IPS DF 6.9 (cell line): ENCODE results near the gene RSPH6A.

Experiments
- DNase-seq: peaks from one replicate; pipeline ENCODE4 v3.0.0-alpha.2; 2013; ENCODE audit warnings: low read depth, low spot score
- H3K27ac ChIP-seq: one replicate; pipeline ENCODE4 v1.5.1; 2013; ENCODE audit warnings: low read length, control low read depth
- H3K27me3 ChIP-seq: 2 replicates; pipeline ENCODE4 v1.6.1; 2013; ENCODE audit warnings: mild to moderate bottlenecking, low read length; ENCODE audit not compliant: control insufficient read depth, insufficient read depth
- H3K36me3 ChIP-seq: 2 replicates; pipeline ENCODE4 v1.6.1; 2013; ENCODE audit warnings: low read length; ENCODE audit not compliant: control insufficient read depth, insufficient read depth
- H3K4me1 ChIP-seq: 2 replicates; pipeline ENCODE4 v1.6.1; 2013; ENCODE audit warnings: low read length; ENCODE audit not compliant: control insufficient read depth, insufficient read depth
- H3K4me3 ChIP-seq: 2 replicates; pipeline ENCODE4 v1.5.1; 2013; ENCODE audit warnings: mild to moderate bottlenecking, low read length
- H3K9me3 ChIP-seq: 2 replicates; pipeline ENCODE4 v1.6.1; 2013; ENCODE audit warnings: low read length, inconsistent platforms; ENCODE audit not compliant: control insufficient read depth, insufficient read depth
- WGBS: extraction: QIAGEN DNeasy Blood & Tissue Kit; methylation state at CpG from one replicate; pipeline ENCODE4 v1.1.7; 2013; ENCODE audit warnings: mixed read lengths, missing lambda C conversion rate; ENCODE audit not compliant: insufficient read length, insufficient coverage; 5-methylcytosine and 5-hydroxymethylcytosine counted together

The RSPH6A gene

DNA sequence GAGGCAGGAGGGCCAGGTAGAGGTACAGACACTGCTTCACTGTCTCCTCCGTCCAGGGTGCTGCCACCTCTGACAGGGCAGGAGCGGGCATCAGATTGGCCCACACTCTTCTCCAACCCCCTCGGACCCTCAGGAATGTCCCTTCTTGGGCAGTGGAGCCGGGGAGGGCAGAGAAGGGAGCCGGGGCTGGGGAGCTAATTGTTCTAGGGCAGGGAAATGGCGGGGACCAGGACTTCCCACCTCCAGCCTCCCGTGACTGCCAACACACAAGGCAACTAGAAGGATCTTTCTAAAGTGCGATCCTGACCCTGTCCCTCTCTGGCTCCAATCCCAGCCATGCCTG, 10.1 kb upstream of the RSPH6A start:
- Histone ChIP-seq H3K36me3 (peaks cover 56% of the 10 kb centered on the region), H3K4me1 (no peaks in the 10 kb centered on the region; the same call in 1 of the 2 replicates), H3K4me3 (no peak overlapping the region), H3K9me3 (no peaks in the 10 kb centered on the region), H3K27ac (no peak overlapping the region), H3K27me3 (no peaks in the 10 kb centered on the region)
- WGBS: no CpG with 5 or more reads among the region's 8 CpGs
- no peak for DNase-seq

DNA sequence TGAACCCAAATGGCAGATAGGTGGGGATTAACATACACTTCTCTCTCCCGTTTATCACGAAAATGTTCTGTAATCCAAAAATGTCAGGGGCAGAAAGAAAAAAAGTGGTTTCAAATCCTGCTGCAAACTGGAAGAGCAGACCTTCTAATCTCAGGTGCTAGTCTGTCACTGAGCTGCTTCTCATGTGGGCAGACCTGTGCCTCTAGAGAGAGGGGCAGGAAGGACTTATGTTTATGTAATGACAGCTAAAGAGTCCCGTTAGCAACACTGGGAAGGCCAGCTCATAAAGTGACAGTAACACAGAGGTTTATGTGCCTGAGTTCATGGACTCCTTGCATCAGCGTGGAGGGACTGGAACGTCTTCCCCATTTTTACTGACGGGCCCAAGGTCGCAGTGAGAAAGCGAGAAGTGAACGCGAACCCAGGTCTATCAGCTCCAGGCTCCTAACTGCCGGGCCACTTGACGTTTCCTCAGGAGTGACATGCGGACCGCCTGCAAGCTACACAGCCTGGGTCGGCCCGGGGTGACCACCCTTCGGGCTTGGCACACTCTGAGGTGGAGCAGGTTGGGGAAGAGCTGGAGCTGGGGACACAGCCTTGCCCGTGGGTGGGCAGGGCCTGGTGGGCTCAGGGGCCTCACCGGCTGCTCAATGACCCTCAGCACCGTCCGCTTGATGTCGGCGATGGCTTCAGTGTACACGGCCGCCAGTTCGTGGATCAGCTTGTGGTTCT, 9.6 kb upstream of the RSPH6A start:
- Histone ChIP-seq H3K4me1 (no peaks in the 10 kb centered on the region; the same call in 1 of the 2 replicates), H3K9me3 (no peaks in the 10 kb centered on the region), H3K4me3 (no peak overlapping the region), H3K27ac (no peak overlapping the region), H3K36me3 (peaks cover 51% of the 10 kb centered on the region), H3K27me3 (no peaks in the 10 kb centered on the region)
- no CpG with 5 or more reads among the region's 26 CpGs for WGBS
- no peak for DNase-seq

DNA sequence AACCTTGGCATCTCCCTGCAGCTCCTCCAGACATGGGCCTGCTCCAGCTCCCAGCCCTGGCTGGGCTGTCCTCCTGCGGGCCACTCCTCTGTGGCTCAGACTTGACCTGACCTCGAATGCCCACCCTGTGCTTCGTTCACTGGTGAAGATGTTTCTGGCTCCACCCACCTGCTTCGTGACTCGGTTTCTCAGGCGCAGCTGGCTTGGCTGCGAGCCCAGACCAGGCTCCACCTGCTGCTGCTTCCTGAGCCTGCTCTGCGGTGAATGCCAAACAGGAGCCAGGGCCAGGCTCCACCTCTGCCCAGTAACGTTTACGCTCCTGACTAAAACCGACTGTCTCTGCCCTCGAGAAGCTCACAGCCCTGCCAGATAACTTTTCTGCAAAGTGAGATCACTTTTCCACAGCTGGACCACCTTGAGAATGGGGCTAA, 8.9 kb upstream of the RSPH6A start:
- peaks cover 46% of the 10 kb centered on the region for H3K36me3 ChIP-seq
- no peaks in the 10 kb centered on the region for H3K27me3 ChIP-seq
- no peak overlapping the region for H3K27ac ChIP-seq
- DNase-seq: no peak
- H3K4me3 ChIP-seq: no peak overlapping the region
- WGBS: no CpG with 5 or more reads among the region's 12 CpGs
- H3K9me3 ChIP-seq: no peaks in the 10 kb centered on the region
- no peaks in the 10 kb centered on the region; the same call in 1 of the 2 replicates for H3K4me1 ChIP-seq

DNA sequence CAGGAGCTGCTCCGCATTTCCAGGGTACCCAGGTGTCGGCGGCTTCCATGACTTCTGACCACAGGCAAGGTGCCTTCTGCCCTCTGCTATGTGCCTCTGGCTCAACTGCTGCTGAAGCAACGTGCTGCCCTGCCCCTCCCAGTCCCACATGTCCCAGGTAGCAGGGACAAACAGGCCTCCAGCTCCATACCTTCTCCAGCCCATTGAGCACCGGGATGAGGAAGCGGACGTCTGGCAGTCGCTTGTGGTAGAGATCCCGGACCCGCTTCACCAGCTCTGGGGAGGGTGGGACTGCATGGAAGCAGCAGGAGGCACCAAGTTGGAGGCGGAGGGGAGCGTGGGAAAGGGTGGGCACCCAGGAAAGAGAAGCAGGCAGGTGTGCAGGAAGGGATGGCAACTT, 8.1 kb upstream of the RSPH6A start:
- no peaks in the 10 kb centered on the region for H3K9me3 ChIP-seq
- peaks cover 42% of the 10 kb centered on the region for H3K36me3 ChIP-seq
- no CpG with 5 or more reads among the region's 12 CpGs for WGBS
- no peak overlapping the region for H3K27ac ChIP-seq
- H3K4me1 ChIP-seq: no peaks in the 10 kb centered on the region; the same call in 1 of the 2 replicates
- no peak for DNase-seq
- no peaks in the 10 kb centered on the region for H3K27me3 ChIP-seq
- no peak overlapping the region for H3K4me3 ChIP-seq

DNA sequence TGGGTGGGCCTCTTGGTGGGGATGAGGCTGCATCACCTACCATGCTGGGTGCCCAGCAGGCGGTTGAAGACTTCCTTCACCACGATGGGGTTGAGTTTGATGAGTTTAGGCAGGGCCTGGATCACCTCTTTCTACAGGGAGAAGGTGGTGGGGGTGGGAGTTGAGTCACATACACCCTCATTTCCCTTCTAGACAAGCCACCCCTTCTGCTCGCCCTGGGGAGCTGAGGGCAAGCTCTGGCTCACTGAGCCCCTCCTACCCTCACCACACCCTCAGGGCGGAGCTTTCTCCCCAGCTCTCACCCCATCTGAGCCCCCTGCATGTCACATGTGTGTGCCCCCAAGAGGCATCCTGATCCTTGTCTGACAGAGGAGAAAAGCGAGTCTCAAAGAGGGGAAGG, 7.6 kb upstream of the RSPH6A start:
- Histone ChIP-seq H3K9me3 (no peaks in the 10 kb centered on the region), H3K36me3 (peaks cover 41% of the 10 kb centered on the region), H3K4me3 (no peak overlapping the region), H3K27ac (no peak overlapping the region), H3K27me3 (no peaks in the 10 kb centered on the region), H3K4me1 (peaks cover 3% of the 10 kb centered on the region)
- WGBS: no CpG with 5 or more reads among the region's 5 CpGs
- DNase-seq: no peak

DNA sequence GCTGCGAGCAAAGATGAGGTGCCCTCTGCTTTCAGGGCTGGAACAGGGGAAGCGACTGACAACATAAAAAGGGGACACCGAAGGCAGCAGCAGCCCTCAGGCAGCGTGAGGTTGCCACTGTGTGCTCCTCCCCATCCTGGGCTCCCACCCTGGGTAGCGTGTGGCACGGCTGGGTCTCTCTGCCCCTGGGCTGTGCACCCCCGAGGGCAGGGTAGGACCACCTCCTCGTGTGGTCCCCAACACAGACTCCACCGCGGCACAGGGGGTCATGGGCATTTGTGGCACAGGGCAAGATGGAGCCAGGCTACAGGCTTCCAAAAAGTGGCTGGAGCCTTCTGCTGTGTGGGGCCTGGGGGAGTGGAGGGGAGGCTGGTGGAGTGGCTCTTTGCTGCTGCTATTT, 6.5 kb upstream of the RSPH6A start:
- Histone ChIP-seq H3K36me3 (peaks cover 30% of the 10 kb centered on the region), H3K27me3 (no peaks in the 10 kb centered on the region), H3K27ac (no peak overlapping the region), H3K4me3 (no peak overlapping the region), H3K4me1 (peaks cover 5% of the 10 kb centered on the region), H3K9me3 (no peaks in the 10 kb centered on the region)
- no CpG with 5 or more reads among the region's 10 CpGs for WGBS
- no peak for DNase-seq

DNA sequence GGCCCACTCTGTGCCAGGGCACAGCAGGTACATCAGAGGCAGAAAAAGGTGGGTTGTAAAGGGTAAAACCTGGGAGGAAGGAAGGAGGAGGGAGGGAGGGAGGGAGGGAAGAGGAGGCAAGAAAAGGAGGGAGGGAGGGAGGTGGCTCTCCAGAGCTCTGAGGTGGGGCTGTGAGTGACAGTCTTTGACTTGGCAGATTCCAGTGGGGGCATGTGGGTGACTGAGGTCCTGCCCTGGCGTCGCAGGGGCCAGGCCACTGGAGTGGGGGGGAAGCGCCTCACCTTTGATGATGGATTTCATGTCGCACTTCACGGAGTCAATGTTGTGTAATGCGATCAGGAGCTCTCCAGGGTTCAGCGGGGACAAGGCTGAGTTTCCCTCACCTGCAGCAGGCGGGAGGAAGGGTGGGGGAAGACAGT, 6.0 kb upstream of the RSPH6A start:
- H3K36me3 ChIP-seq: peaks cover 26% of the 10 kb centered on the region
- DNase-seq: no peak

DNA sequence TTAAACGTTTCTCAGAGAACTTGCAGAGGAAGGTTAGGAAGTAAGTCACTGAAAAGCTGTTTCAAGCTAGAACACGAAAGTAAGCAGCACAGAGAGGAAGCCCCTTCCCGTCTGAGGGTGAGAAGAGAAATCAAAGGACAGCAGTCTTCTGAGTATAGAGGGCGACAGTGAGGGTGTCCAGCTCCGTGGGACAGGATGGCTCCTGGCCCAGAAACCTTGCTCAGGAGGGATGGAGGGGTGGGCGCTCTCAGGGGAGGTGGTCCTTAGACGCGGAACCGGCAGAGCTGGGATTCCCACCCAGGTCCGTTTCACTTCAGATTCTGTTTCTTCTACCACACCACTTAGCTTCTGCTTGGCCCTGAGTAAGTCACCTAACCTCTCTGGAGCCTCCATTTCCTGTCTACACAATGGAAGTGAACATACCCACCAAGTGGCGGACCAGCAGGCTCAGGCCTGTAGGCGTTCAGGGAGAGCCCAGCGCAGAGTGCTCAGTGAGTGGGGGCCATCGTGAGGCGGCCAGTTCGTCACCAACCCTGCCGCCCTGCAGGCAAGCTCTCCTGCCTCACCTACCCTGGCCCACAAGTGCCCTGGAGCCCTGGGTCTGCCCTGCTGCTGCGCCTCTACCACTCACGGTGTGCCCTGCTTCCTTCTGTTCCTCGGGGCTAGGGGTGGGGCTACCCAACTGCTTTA, 5.5 kb upstream of the RSPH6A start:
- peaks cover 21% of the 10 kb centered on the region for H3K36me3 ChIP-seq

More for the DNA sequence above, 6.0 kb upstream of the RSPH6A start:
- Histone ChIP-seq H3K27me3 (no peaks in the 10 kb centered on the region), H3K9me3 (no peaks in the 10 kb centered on the region), H3K27ac (no peak overlapping the region), H3K4me1 (peaks cover 5% of the 10 kb centered on the region), H3K4me3 (no peak overlapping the region)
- no CpG with 5 or more reads among the region's 8 CpGs for WGBS

DNA sequence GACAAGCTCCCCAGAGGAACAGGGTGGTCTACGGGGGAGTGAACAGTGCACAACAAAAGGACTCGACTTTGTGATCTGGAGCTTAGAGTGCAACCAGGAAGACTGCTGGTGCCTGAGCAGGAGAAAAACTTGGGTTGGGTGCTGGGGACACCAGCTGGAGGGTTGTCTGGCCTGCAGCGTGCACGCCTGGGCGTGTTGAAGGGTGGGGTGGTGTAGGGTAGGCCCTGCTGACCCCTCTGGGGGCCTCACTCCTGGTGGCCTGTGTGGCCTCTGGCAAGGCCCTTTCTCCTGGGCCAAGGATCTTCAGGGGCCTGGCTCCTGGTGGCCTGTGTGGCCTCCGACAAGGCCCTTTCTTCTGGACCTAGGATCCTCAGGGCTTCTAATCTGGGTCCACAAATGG, 4.7 kb upstream of the RSPH6A start:
- no peak overlapping the region for H3K27ac ChIP-seq
- H3K36me3 ChIP-seq: peaks cover 15% of the 10 kb centered on the region
- H3K4me1 ChIP-seq: peaks cover 5% of the 10 kb centered on the region
- H3K9me3 ChIP-seq: no peaks in the 10 kb centered on the region
- no peak for DNase-seq
- H3K27me3 ChIP-seq: no peaks in the 10 kb centered on the region
- H3K4me3 ChIP-seq: no peak overlapping the region
- WGBS: no CpG with 5 or more reads among the region's 6 CpGs

More for the DNA sequence above, 5.5 kb upstream of the RSPH6A start:
- DNase-seq: no peak
- no peak overlapping the region for H3K27ac ChIP-seq
- WGBS: no CpG with 5 or more reads among the region's 20 CpGs
- H3K27me3 ChIP-seq: no peaks in the 10 kb centered on the region
- H3K9me3 ChIP-seq: no peaks in the 10 kb centered on the region
- H3K4me3 ChIP-seq: no peak overlapping the region
- H3K4me1 ChIP-seq: peaks cover 5% of the 10 kb centered on the region

DNA sequence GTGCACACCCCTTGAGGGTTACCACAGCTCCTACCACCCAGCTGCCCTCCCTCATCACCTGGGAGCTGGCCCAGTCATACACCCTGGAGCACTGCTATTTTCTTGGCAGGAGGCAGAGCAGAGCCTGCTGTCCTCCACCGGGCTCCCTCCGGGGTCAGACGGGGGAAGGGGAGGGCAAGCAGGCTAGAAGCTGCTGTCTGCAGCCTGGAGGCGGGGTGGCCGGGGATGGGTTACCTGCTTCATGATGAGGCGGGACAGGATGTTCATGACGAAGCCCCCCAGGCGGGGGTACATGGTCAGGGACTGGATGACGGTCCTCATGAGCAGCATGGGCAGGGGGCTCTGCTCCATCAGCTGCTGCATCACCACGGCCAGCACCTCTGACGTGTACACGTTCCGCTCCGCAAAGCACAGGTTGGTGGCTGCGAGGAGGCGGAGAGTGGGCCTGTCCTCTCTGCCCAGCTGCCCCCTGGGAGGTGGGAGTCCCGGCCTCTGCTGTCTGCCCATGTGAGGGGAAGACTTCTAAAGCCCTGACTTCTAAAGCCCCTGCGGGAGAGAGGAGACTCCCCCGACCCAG, 2.7 kb upstream of the RSPH6A start:
- Histone ChIP-seq H3K27ac (no peak overlapping the region), H3K4me1 (peaks cover 8% of the 10 kb centered on the region), H3K36me3 (peaks cover 9% of the 10 kb centered on the region; the same call in 1 of the 2 replicates), H3K9me3 (no peaks in the 10 kb centered on the region), H3K27me3 (no peaks in the 10 kb centered on the region), H3K4me3 (no peak overlapping the region)
- no peak for DNase-seq
- no CpG with 5 or more reads among the region's 19 CpGs for WGBS
